ENCODE measurements around the gene PRTG. TPM values are rescaled to one million over a fixed set of nuclear protein-coding genes. Genes with fewer than 3 reads are reported as not detected.

The PRTG gene
- polyA plus RNA-seq, 3 donors: not detected

GRCh38 chr15:55708720-55709119, 34.2 kb downstream of the PRTG start:
- Mint-ChIP-seq H3K4me3 (no peak overlapping the region), H3K27ac (no peak overlapping the region), H3K9me3 (peaks cover 0 to 6% (median 0%) of the 10 kb centered on the region in 7 donors), H3K27me3 (ENCODE audit: low read depth in 3 of 3) (peaks cover 0 to 6% (median 0%) of the 10 kb centered on the region in 3 donors), H3K36me3 (no peaks in the 10 kb centered on the region), H3K4me1 (no peaks in the 10 kb centered on the region)
- Histone ChIP-seq H3K4me1 (ENCODE audit: control insufficient read depth in 1 of 2, insufficient read depth in 2 of 2, low read length in 2 of 2) (no peaks in the 10 kb centered on the region), H3K9ac (ENCODE audit: insufficient read depth, low read length, poor library complexity, severe bottlenecking) (no peak overlapping the region), H3K79me2 (ENCODE audit: insufficient read depth, low read length) (no peaks in the 10 kb centered on the region), H3K4me3 (replicated peaks in 1 of 3; ENCODE audit: low read depth in 2 of 3, low read length in 3 of 3) (no peak overlapping the region), H3K36me3 (replicated peaks in 1 of 2; ENCODE audit: control insufficient read depth in 1 of 2, insufficient read depth in 2 of 2, low read length in 2 of 2) (no peaks in the 10 kb centered on the region), H3K9me3 (replicated peaks in 1 of 2; ENCODE audit: control insufficient read depth in 1 of 2, insufficient read depth in 1 of 2, low read length in 2 of 2) (no peaks in the 10 kb centered on the region), H2AFZ (ENCODE audit: insufficient read depth, low read depth, low read length, poor library complexity, severe bottlenecking) (no peak overlapping the region), H4K20me1 (ENCODE audit: insufficient read depth, low read length) (no peaks in the 10 kb centered on the region), H3K27me3 (ENCODE audit: control insufficient read depth in 2 of 2, insufficient read depth in 2 of 2, low read length in 2 of 2) (no peaks in the 10 kb centered on the region), H3K4me2 (replicated peaks; ENCODE audit: extremely low read depth, low read length, poor library complexity, severe bottlenecking) (no peak overlapping the region), H3K27ac (ENCODE audit: low read depth in 1 of 2, low read length in 2 of 2) (no peak overlapping the region)
- DNase-seq: no peak
- no peak for TF ChIP-seq CTCF (IDR thresholded peaks at IDR 0.05)
- 88% methylated on average over 3 of the region's 8 CpGs for WGBS (ENCODE audit: insufficient coverage)
- intact Hi-C loops (cut with micrococcal nuclease): no loop called here

GRCh38 chr15:55707951-55708350, 35.0 kb downstream of the PRTG start:
- TF ChIP-seq CTCF (IDR thresholded peaks at IDR 0.05): no peak
- Histone ChIP-seq H3K9ac (ENCODE audit: insufficient read depth, low read length, poor library complexity, severe bottlenecking) (no peak overlapping the region), H3K36me3 (replicated peaks in 1 of 2; ENCODE audit: control insufficient read depth in 1 of 2, insufficient read depth in 2 of 2, low read length in 2 of 2) (no peaks in the 10 kb centered on the region), H3K4me2 (replicated peaks; ENCODE audit: extremely low read depth, low read length, poor library complexity, severe bottlenecking) (no peak overlapping the region), H3K4me3 (replicated peaks in 1 of 3; ENCODE audit: low read depth in 2 of 3, low read length in 3 of 3) (no peak overlapping the region), H3K27ac (ENCODE audit: low read depth in 1 of 2, low read length in 2 of 2) (no peak overlapping the region), H3K4me1 (ENCODE audit: control insufficient read depth in 1 of 2, insufficient read depth in 2 of 2, low read length in 2 of 2) (no peaks in the 10 kb centered on the region), H3K79me2 (ENCODE audit: insufficient read depth, low read length) (no peaks in the 10 kb centered on the region), H3K27me3 (ENCODE audit: control insufficient read depth in 2 of 2, insufficient read depth in 2 of 2, low read length in 2 of 2) (no peaks in the 10 kb centered on the region), H4K20me1 (ENCODE audit: insufficient read depth, low read length) (no peaks in the 10 kb centered on the region), H3K9me3 (replicated peaks in 1 of 2; ENCODE audit: control insufficient read depth in 1 of 2, insufficient read depth in 1 of 2, low read length in 2 of 2) (no peaks in the 10 kb centered on the region), H2AFZ (ENCODE audit: insufficient read depth, low read depth, low read length, poor library complexity, severe bottlenecking) (no peak overlapping the region)
- no peak for DNase-seq
- WGBS (ENCODE audit: insufficient coverage): 86% methylated on average over 1 of the region's 4 CpGs
- Mint-ChIP-seq H3K4me3 (no peak overlapping the region), H3K36me3 (no peaks in the 10 kb centered on the region), H3K27ac (no peak overlapping the region), H3K4me1 (no peaks in the 10 kb centered on the region), H3K9me3 (peaks cover 0 to 6% (median 0%) of the 10 kb centered on the region in 7 donors), H3K27me3 (ENCODE audit: low read depth in 3 of 3) (peaks cover 0 to 6% (median 0%) of the 10 kb centered on the region in 3 donors)
- intact Hi-C loops (cut with micrococcal nuclease): no loop called here
